ENCODE data around the gene UVSSA. TPM values are rescaled to one million over a fixed set of nuclear protein-coding genes. Genes with fewer than 3 reads are reported as not detected.

UVSSA gene
- total and polyA plus RNA-seq, 5 experiments from 2014 or later: 1.9 to 39.5 (median 6.2) TPM

GRCh38 chr4:1309261-1310010, 37.6 kb upstream of the UVSSA start:
- POLR2A ChIA-PET: interaction anchor here (0.6 to 2.2 kb wide), 11 partner anchors 9 to 1067 kb away, joined by 3 to 11 read pairs (median 3); partner anchors contain the start of genes CTBP1, MAEA and UVSSA
- H3K4me3 Mint-ChIP-seq: peak overlapping the region; percentile 76 to 91 (median 84)
- H3K36me3 Mint-ChIP-seq: peaks cover 3 to 34% (median 4%) of the 10 kb centered on the region in 3 donors
- H3K4me1 Mint-ChIP-seq: peaks cover 26 to 76% (median 66%) of the 10 kb centered on the region in 4 donors
- H3K27ac Mint-ChIP-seq: peak overlapping the region; percentile 74 to 91 (median 86)
- peak; percentile 76 to 77 for ATAC-seq
- peak; percentile 38 to 82 (median 46) for DNase-seq
- H3K9me3 Mint-ChIP-seq: no peaks in the 10 kb centered on the region
- H3K27me3 Mint-ChIP-seq: no peaks in the 10 kb centered on the region

GRCh38 chr4:1310031-1310795, 36.8 kb upstream of the UVSSA start:
- H3K4me3 Mint-ChIP-seq: peak overlapping the region; percentile 62 to 91 (median 84)
- ATAC-seq: no peak
- no peaks in the 10 kb centered on the region for H3K27me3 Mint-ChIP-seq
- peaks cover 3 to 39% (median 5%) of the 10 kb centered on the region in 3 donors for H3K36me3 Mint-ChIP-seq
- peaks cover 22 to 73% (median 64%) of the 10 kb centered on the region in 4 donors for H3K4me1 Mint-ChIP-seq
- DNase-seq: no peak
- POLR2A ChIA-PET: interaction anchor here (0.6 to 2.2 kb wide), 5 partner anchors 17 to 419 kb away, joined by 3 to 11 read pairs (median 4); partner anchors contain the start of gene MAEA
- no peaks in the 10 kb centered on the region for H3K9me3 Mint-ChIP-seq
- peak overlapping the region in 8 of 10 donors; percentile 56 to 89 (median 74) for H3K27ac Mint-ChIP-seq

GRCh38 chr4:1310796-1311631, 36.0 kb upstream of the UVSSA start:
- Mint-ChIP-seq H3K4me1 (peaks cover 22 to 68% (median 62%) of the 10 kb centered on the region in 4 donors), H3K9me3 (no peaks in the 10 kb centered on the region), H3K27me3 (no peaks in the 10 kb centered on the region), H3K4me3 (peak overlapping the region; percentile 28 to 91 (median 53)), H3K36me3 (peaks cover 3 to 43% (median 5%) of the 10 kb centered on the region in 3 donors), H3K27ac (peak overlapping the region in 9 of 10 donors; percentile 53 to 90 (median 81))
- peak; percentile 43 to 65 for ATAC-seq
- POLR2A ChIA-PET: interaction anchor here (0.6 to 1.3 kb wide), 3 partner anchors 20 to 420 kb away, joined by 3 to 4 read pairs (median 4); partner anchors contain the start of gene MAEA
- DNase-seq: peak in 5 of 10 donors; percentile 22 to 46 (median 31)

- Mint-ChIP-seq H3K27me3 (no peaks in the 10 kb centered on the region), H3K27ac (peak overlapping the region in 5 of 10 donors; percentile 46 to 75 (median 49)), H3K4me1 (peaks cover 17 to 63% (median 52%) of the 10 kb centered on the region in 4 donors), H3K4me3 (no peak overlapping the region), H3K36me3 (peaks cover 5 to 49% (median 6%) of the 10 kb centered on the region in 3 donors), H3K9me3 (no peaks in the 10 kb centered on the region)
- POLR2A ChIA-PET: interaction anchor here (0.6 to 1.0 kb wide), 3 partner anchors 18 to 250 kb away, joined by 3 read pairs; no protein-coding TSS in a partner anchor
- DNase-seq (no peak), ATAC-seq (no peak)
Measured at GRCh38 chr4:1312821-1313640, 34.0 kb upstream of the UVSSA start.

- ATAC-seq (no peak), DNase-seq (no peak)
- H3K4me1 Mint-ChIP-seq: peaks cover 12 to 46% (median 33%) of the 10 kb centered on the region in 4 donors
- H3K9me3 Mint-ChIP-seq: no peaks in the 10 kb centered on the region
- peaks cover 5 to 61% (median 12%) of the 10 kb centered on the region in 3 donors for H3K36me3 Mint-ChIP-seq
- peak overlapping the region in 1 of 10 donors; percentile 26 for H3K4me3 Mint-ChIP-seq
- POLR2A ChIA-PET: interaction anchor here (0.6 to 1.1 kb wide), 2 partner anchors 15 to 32 kb away, joined by 3 to 4 read pairs; partner anchors contain the start of gene UVSSA
- peak overlapping the region in 2 of 10 donors; percentile 74 to 90 for H3K27ac Mint-ChIP-seq
- H3K27me3 Mint-ChIP-seq: no peaks in the 10 kb centered on the region
Measured at GRCh38 chr4:1315306-1315705, 31.7 kb upstream of the UVSSA start.

GRCh38 chr4:1315836-1316536, 31.0 kb upstream of the UVSSA start:
- Mint-ChIP-seq H3K36me3 (peaks cover 5 to 67% (median 12%) of the 10 kb centered on the region in 3 donors), H3K4me1 (peaks cover 12 to 43% (median 30%) of the 10 kb centered on the region in 4 donors), H3K9me3 (no peaks in the 10 kb centered on the region), H3K27me3 (no peaks in the 10 kb centered on the region), H3K27ac (peak overlapping the region in 7 of 10 donors; percentile 47 to 88 (median 76)), H3K4me3 (peak overlapping the region in 5 of 10 donors; percentile 13 to 64 (median 30))
- POLR2A ChIA-PET: interaction anchor here (0.6 to 1.1 kb wide), 2 partner anchors 14 to 31 kb away, joined by 3 to 4 read pairs; partner anchors contain the start of gene UVSSA
- ATAC-seq: peak; percentile 40 to 44
- DNase-seq: peak in 2 of 10 donors; percentile 17 to 23

- no peaks in the 10 kb centered on the region for H3K27me3 Mint-ChIP-seq
- peak overlapping the region in 1 of 10 donors; percentile 42 for H3K4me3 Mint-ChIP-seq
- no peak for ATAC-seq
- H3K9me3 Mint-ChIP-seq: no peaks in the 10 kb centered on the region
- no peak for DNase-seq
- peak overlapping the region in 4 of 10 donors; percentile 67 to 83 (median 74) for H3K27ac Mint-ChIP-seq
- POLR2A ChIA-PET: interaction anchor here (1.1 kb wide), 1 partner anchor 13 kb away, joined by 4 read pairs; no protein-coding TSS in a partner anchor
- peaks cover 15 to 40% (median 23%) of the 10 kb centered on the region in 4 donors for H3K4me1 Mint-ChIP-seq
- H3K36me3 Mint-ChIP-seq: peaks cover 5 to 71% (median 12%) of the 10 kb centered on the region in 3 donors
Measured at GRCh38 chr4:1316537-1317168, 30.4 kb upstream of the UVSSA start.

- Mint-ChIP-seq H3K4me1 (peaks cover 14 to 34% (median 19%) of the 10 kb centered on the region in 4 donors), H3K4me3 (peak overlapping the region in 1 of 10 donors; percentile 42), H3K9me3 (no peaks in the 10 kb centered on the region), H3K36me3 (peaks cover 5 to 69% (median 12%) of the 10 kb centered on the region in 3 donors), H3K27me3 (no peaks in the 10 kb centered on the region), H3K27ac (peak overlapping the region in 6 of 10 donors; percentile 15 to 78 (median 72))
- ATAC-seq: no peak
- peak in 1 of 10 donors; percentile 44 for DNase-seq
- POLR2A ChIA-PET: interaction anchor here (1.5 kb wide), 1 partner anchor 9 kb away, joined by 3 read pairs; no protein-coding TSS in a partner anchor
Measured at GRCh38 chr4:1317177-1318045, 29.6 kb upstream of the UVSSA start.

- H3K27ac Mint-ChIP-seq: peak overlapping the region in 4 of 10 donors; percentile 13 to 80 (median 52)
- DNase-seq (peak in 1 of 10 donors; percentile 36), ATAC-seq (no peak)
- H3K4me3 Mint-ChIP-seq: no peak overlapping the region
- H3K36me3 Mint-ChIP-seq: peaks cover 5 to 63% (median 12%) of the 10 kb centered on the region in 3 donors
- H3K27me3 Mint-ChIP-seq: no peaks in the 10 kb centered on the region
- no peaks in the 10 kb centered on the region for H3K9me3 Mint-ChIP-seq
- peaks cover 14 to 34% (median 19%) of the 10 kb centered on the region in 4 donors for H3K4me1 Mint-ChIP-seq
- POLR2A ChIA-PET: interaction anchor here (1.0 to 1.5 kb wide), 2 partner anchors 9 kb away, joined by 3 read pairs; no protein-coding TSS in a partner anchor
Measured at GRCh38 chr4:1318046-1318375, 29.0 kb upstream of the UVSSA start.

All from naive thymus-derived CD8-positive, alpha-beta T cell (primary cell).